Measurements from ENCODE around the gene MMADHC. TPM values are rescaled to one million over a fixed set of nuclear protein-coding genes. Genes with fewer than 3 reads are reported as not detected.
"Not testable (repeated sequence)": the region's sequence is repeated elsewhere in the genome, so short reads cannot be mapped to it uniquely, and the experiment has no call there.

Gene MMADHC
- total and polyA plus RNA-seq, 2 donors: 88.5 to 140 TPM

GRCh38 chr2:149579972-149580882, 7.3 kb downstream of the MMADHC start:
- H3K4me1 ChIP-seq (ENCODE audit: insufficient read depth): no peaks in the 10 kb centered on the region
- whole genome bisulfite sequencing: 78% methylated on average over 7 of the region's 7 CpGs
- H3K36me3 ChIP-seq (ENCODE audit: insufficient read depth): peaks cover 3% of the 10 kb centered on the region
- no peak overlapping the region for H3K27ac ChIP-seq (ENCODE audit: low read depth)
- no peak overlapping the region for H3K4me3 ChIP-seq (ENCODE audit: low read depth, low read length)
- DNase-seq (ENCODE audit: extremely low spot score): no peak

DNA sequence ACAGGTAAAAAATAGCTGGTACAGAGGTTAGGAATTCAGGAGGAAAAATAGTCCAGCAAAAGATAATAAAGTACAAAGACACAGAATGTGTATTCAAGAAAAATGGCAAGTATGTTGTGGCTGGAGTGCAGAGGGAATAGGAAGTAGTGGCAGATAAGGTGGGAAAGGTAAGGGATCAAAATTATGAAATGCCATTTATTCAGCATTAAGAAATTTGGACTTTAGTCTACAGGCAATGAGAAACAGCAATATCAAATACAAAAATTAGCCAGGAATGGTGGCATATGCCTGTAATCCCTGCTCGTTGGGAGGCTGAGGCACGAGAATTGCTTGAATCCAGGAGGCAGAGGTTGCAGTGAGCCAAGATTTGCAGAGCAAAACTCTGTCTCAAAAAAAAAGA, 10.3 kb downstream of the MMADHC start:
- DNase-seq (ENCODE audit: extremely low spot score): no peak
- Histone ChIP-seq H3K27ac (ENCODE audit: low read depth) (no peak overlapping the region), H3K4me3 (ENCODE audit: low read depth, low read length) (no peak overlapping the region), H3K4me1 (ENCODE audit: insufficient read depth) (peaks cover 2% of the 10 kb centered on the region), H3K36me3 (ENCODE audit: insufficient read depth) (no peaks in the 10 kb centered on the region)
- 85% methylated on average over 2 of the region's 2 CpGs for WGBS

DNA sequence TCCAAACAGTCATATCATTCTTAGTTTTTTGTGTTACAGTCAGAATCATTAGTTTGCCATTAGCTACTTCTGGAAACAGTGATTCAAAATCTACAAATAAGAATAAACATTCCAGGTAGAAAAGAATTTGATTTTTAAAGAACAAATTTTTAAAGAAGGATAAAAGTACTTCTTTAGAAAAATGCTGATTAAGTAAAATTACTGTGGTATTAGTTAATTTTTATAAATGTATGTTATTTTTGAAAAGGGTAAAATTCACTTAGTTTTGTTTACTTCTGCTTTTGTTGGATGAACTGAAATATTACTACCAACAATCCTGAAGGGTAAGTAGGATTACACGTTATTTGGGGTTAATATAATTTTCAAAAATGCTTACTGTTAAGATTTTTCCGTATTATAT, 11.8 kb downstream of the MMADHC start:
- no peaks in the 10 kb centered on the region for H3K36me3 ChIP-seq (ENCODE audit: insufficient read depth)
- 77% methylated on average over 2 of the region's 2 CpGs for WGBS
- H3K4me1 ChIP-seq (ENCODE audit: insufficient read depth): peaks cover 2% of the 10 kb centered on the region
- H3K4me3 ChIP-seq (ENCODE audit: low read depth, low read length): no peak overlapping the region
- H3K27ac ChIP-seq (ENCODE audit: low read depth): no peak overlapping the region
- DNase-seq (ENCODE audit: extremely low spot score): no peak

GRCh38 chr2:149575277-149575676, 12.3 kb downstream of the MMADHC start:
- Histone ChIP-seq H3K4me1 (ENCODE audit: insufficient read depth) (peaks cover 2% of the 10 kb centered on the region), H3K36me3 (ENCODE audit: insufficient read depth) (no peaks in the 10 kb centered on the region), H3K4me3 (ENCODE audit: low read depth, low read length) (no peak overlapping the region), H3K27ac (ENCODE audit: low read depth) (no peak overlapping the region)
- no peak for DNase-seq (ENCODE audit: extremely low spot score)

DNA sequence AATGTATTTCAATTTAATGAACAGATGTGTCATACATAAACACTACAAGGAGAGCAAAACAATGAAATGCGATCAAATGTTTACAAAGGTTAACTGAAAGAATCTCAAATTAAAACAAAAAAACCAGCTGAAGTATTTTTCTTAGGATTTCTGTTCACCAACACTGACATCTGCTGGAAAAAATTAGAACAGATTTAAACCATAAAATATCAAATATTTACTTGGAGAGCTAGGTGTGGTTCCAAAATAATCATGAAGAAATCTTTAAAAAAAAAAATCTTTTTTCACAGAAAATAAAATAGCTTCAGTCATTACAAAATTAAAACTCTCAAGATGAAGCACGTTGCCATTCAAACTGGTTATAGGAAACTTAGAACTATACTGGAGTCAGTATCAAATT, 13.8 kb downstream of the MMADHC start:
- Histone ChIP-seq H3K27ac (ENCODE audit: low read depth) (no peak overlapping the region), H3K36me3 (ENCODE audit: insufficient read depth) (no peaks in the 10 kb centered on the region), H3K4me1 (ENCODE audit: insufficient read depth) (peaks cover 2% of the 10 kb centered on the region), H3K4me3 (ENCODE audit: low read depth, low read length) (no peak overlapping the region)
- 39% methylated on average over 2 of the region's 2 CpGs for WGBS
- DNase-seq (ENCODE audit: extremely low spot score): no peak

GRCh38 chr2:149572102-149572953, 15.2 kb downstream of the MMADHC start:
- Histone ChIP-seq H3K4me3 (ENCODE audit: low read depth, low read length) (no peak overlapping the region), H3K36me3 (ENCODE audit: insufficient read depth) (peaks cover 1% of the 10 kb centered on the region), H3K4me1 (ENCODE audit: insufficient read depth) (peaks cover 2% of the 10 kb centered on the region), H3K27ac (ENCODE audit: low read depth) (no peak overlapping the region)
- no peak for DNase-seq (ENCODE audit: extremely low spot score)
- 66% methylated on average over 6 of the region's 6 CpGs for WGBS

GRCh38 chr2:149568138-149568537, 19.4 kb downstream of the MMADHC start:
- no peak overlapping the region for H3K27ac ChIP-seq (ENCODE audit: low read depth)
- WGBS: 96% methylated on average over 3 of the region's 3 CpGs
- DNase-seq (ENCODE audit: extremely low spot score): no peak
- H3K4me1 ChIP-seq (ENCODE audit: insufficient read depth): peaks cover 2% of the 10 kb centered on the region
- H3K4me3 ChIP-seq (ENCODE audit: low read depth, low read length): no peak overlapping the region
- peaks cover 4% of the 10 kb centered on the region for H3K36me3 ChIP-seq (ENCODE audit: insufficient read depth)

GRCh38 chr2:149566652-149567051, 20.9 kb downstream of the MMADHC start:
- no peak overlapping the region for H3K27ac ChIP-seq (ENCODE audit: low read depth)
- DNase-seq (ENCODE audit: extremely low spot score): no peak
- H3K36me3 ChIP-seq (ENCODE audit: insufficient read depth): peaks cover 4% of the 10 kb centered on the region
- 80% methylated on average over 2 of the region's 2 CpGs for WGBS
- no peak overlapping the region for H3K4me3 ChIP-seq (ENCODE audit: low read depth, low read length)
- H3K4me1 ChIP-seq (ENCODE audit: insufficient read depth): no peaks in the 10 kb centered on the region

DNA sequence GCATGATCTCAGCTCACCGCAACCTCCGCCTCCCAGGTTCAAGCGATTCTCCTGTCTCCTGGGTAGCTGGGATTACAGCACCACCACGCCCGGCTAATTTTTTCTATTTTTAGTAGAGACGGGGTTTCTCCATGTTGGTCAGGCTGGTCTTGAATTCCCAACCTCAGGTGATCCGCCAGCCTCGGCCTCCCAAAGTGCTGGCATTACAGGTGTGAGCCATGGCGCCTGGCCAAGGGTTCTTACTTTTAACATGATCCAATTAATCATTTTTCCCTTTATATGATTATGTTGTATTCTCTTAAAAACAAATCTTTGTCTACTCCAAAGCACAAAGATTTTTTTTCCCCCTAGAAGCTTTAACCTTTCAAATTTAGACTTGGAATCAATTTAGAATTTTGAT, 21.9 kb downstream of the MMADHC start:
- H3K27ac ChIP-seq (ENCODE audit: low read depth); H3K4me3 ChIP-seq (ENCODE audit: low read depth, low read length); DNase-seq (ENCODE audit: extremely low spot score); H3K36me3 ChIP-seq (ENCODE audit: insufficient read depth); H3K4me1 ChIP-seq (ENCODE audit: insufficient read depth): not testable (repeated sequence)
- 94% methylated on average over 9 of the region's 9 CpGs for WGBS

DNA sequence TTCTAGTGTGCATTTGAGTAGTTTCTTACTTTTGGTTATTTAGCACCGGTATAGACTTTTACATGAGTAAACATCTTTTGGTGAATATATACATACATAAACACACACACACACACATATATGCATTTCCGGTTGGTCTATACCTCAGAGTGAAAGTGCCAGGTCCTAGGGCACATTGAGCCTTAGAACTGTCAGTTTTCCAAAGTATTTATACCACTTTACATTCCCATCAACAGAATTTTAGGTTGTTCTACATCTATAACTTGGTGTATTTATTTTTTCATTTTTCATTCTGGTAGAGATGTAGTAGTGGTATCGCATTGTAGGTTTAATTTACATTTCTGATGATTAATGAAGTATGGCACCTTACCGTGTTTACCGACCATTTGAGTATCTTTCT, 22.6 kb downstream of the MMADHC start:
- no peak for DNase-seq (ENCODE audit: extremely low spot score)
- Histone ChIP-seq H3K4me3 (ENCODE audit: low read depth, low read length) (no peak overlapping the region), H3K27ac (ENCODE audit: low read depth) (no peak overlapping the region), H3K36me3 (ENCODE audit: insufficient read depth) (peaks cover 4% of the 10 kb centered on the region), H3K4me1 (ENCODE audit: insufficient read depth) (no peaks in the 10 kb centered on the region)
- 78% methylated on average over 5 of the region's 5 CpGs for WGBS

- no peak for DNase-seq (ENCODE audit: extremely low spot score)
- H3K36me3 ChIP-seq (ENCODE audit: insufficient read depth): peaks cover 4% of the 10 kb centered on the region
- WGBS: 35% methylated on average over 1 of the region's 1 CpG
- no peak overlapping the region for H3K27ac ChIP-seq (ENCODE audit: low read depth)
- no peak overlapping the region for H3K4me3 ChIP-seq (ENCODE audit: low read depth, low read length)
- no peaks in the 10 kb centered on the region for H3K4me1 ChIP-seq (ENCODE audit: insufficient read depth)
Measured at GRCh38 chr2:149564097-149564496, 23.5 kb downstream of the MMADHC start.

GRCh38 chr2:149562324-149562723, 25.3 kb downstream of the MMADHC start:
- no peaks in the 10 kb centered on the region for H3K4me1 ChIP-seq (ENCODE audit: insufficient read depth)
- H3K36me3 ChIP-seq (ENCODE audit: insufficient read depth): peaks cover 3% of the 10 kb centered on the region
- no peak overlapping the region for H3K4me3 ChIP-seq (ENCODE audit: low read depth, low read length)
- DNase-seq (ENCODE audit: extremely low spot score): no peak
- H3K27ac ChIP-seq (ENCODE audit: low read depth): no peak overlapping the region
- whole genome bisulfite sequencing: 32% methylated on average over 2 of the region's 2 CpGs

DNA sequence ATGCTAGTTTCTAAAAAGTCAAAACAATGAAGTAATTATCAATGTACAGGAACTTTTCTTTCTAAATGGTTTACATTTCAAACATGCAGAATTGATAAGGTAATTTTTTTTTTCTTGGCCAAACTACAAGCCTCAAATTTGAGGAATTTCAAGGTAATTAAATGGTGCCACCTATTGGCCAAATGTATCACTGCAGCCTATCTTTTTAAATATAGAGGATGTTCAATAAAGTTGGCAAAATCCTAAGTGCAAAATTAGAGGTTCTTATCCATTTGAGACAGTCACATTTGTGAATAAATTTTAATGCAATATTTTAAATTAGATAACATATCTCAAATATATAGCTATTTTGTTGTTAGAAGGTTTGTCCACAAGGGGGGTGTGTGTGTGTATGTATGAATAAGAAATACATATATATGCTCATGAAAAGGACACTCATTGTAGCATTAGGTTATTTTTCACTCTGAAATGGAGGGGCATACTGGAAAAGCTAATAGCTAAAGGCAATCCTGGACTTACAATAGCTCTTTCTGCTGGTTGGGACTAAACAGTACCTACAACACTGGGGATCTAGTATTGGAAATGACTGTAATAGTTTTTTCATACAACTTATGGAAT, 26.2 kb downstream of the MMADHC start:
- Histone ChIP-seq H3K36me3 (ENCODE audit: insufficient read depth) (no peaks in the 10 kb centered on the region), H3K27ac (ENCODE audit: low read depth) (no peak overlapping the region), H3K4me3 (ENCODE audit: low read depth, low read length) (no peak overlapping the region), H3K4me1 (ENCODE audit: insufficient read depth) (no peaks in the 10 kb centered on the region)
- DNase-seq (ENCODE audit: extremely low spot score): no peak
